ENCODE measurements around the gene CAMK2G.
A peak's percentile ranks its signal among the peaks of the same experiment; 100 is the strongest.
"Not testable (repeated sequence)": the region's sequence is repeated elsewhere in the genome, so short reads cannot be mapped to it uniquely, and the experiment has no call there.

Gene CAMK2G

DNA sequence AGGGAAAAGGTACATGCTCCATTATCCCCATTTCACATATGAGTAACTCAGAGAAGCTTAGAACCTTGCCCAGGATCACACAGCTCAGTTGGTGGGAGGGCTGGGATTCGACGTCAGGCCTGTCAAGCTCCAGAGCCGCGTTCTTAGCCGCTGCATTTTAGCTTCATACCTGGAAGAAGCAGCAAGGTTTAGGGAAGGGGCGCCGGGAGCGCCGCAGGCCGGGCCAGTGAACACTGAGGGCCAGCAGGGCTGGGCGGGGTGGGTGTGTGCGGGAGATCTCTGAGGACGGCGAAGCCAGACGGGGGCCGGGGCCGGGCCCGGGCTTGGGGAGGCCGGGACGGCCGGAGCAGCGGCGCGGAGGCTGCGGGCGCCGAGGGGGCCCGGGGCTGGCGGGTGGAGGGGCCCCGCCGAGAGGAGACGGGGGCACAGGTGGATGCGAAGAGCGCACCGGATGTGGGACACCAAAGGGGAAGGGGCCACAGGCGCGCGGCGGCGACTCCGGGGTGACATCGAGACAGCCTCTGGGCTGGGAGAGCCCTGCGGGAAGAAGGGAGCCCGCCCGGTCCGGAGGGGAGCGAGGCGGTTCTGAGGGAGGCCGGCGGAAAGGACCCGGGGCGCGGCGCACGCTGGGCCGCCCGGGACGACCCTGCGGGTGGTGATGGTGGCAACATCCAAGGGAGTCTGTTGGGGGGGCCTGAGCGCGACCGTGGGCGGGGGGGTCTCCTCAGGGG, 63.5 kb downstream of the CAMK2G start:
- DNase-seq (ENCODE audit: low spot score) = peak; percentile 49

DNA sequence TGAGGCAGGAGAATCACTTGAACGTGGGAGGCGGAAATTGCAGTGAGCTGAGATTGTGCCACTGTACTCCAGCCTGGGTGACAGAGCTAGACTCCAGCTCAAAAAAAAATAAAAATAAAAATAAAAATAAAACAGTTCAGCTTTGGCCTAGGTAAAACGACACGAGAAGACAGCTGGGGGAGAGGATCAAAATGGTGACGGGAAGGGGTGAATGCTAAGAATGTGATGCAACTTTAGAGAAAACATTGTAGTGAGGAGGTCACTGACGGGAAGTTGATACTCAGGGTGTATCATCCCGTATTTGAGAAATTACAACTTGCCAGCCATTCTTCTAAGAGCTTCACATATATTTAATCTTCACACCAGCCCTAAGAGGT, 64.0 kb downstream of the CAMK2G start:
- no peak for DNase-seq (ENCODE audit: low spot score)

DNA sequence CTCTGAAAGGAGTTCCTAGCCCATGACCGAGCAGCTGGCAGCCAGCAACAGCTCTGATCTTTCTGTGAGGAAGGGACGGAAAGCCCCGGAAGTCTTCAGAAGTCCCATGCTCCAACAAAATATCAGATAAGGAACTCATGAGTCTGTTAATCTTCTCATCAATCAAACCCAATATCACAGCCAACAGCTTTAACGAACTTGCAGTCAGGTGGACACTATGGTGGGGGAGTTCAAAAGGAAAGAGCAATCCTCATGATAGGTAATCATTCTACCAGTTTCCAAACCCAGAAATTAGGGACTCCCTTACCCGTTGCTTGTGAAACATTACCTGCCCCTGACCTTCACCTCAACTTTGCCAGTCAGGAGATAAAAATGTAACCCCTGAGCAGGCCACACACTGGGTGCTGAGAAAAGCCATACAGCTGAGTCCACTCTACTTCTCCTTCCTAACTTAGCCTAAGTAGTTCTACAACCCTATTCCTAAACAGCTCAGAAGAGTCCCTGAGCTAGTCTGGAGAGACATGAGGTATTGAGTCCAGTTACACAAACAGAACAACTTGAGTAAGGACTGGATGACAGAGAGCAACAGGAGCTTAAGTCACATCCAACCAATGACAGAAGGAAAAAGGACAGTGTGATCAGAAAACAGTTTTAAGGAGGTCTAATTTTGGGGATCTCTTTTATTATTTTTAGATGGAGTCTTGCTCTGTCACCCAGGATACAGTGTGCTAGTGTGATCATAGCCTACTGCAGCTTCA, 65.1 kb downstream of the CAMK2G start:
- DNase-seq (ENCODE audit: low spot score) = no peak

DNA sequence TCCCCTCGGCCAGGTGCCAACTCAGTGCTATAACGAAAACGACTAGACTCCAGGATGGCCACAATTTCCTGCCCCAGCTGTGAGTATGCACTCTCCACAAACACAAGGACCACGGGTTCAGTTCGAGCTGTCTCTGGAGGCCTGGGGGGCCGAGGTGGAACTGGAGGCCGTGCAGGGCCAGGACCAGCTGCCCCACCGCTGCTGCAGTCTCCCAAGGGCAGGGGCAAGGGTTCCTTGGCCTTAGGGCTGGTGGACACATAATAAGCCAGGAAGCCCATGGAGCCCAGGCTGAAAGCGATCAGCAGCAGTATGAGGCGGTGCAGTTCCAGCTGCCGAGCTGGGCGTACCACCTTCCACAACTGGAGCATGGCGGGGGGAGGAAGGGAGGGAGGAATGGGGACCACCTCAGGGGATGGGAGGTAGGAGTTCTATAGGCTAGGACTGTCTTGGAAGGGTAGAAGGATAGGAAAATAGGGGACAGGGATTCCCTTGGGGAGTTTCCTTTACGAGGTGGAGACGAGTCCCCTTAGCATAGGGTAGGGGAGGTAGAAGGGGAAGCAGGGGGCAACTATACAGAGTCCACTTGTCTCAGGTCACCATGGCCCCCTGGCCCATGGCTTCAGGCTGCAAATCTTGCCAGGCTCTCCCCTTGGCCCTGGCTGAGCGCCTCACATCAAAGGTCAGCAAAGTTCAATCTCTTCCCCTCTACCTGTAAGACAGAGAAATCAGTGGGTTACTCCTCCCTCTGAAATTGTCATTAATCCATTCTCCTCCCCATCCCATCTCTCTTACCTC, 66.1 kb downstream of the CAMK2G start:
- DNase-seq (ENCODE audit: low spot score) = no peak

DNA sequence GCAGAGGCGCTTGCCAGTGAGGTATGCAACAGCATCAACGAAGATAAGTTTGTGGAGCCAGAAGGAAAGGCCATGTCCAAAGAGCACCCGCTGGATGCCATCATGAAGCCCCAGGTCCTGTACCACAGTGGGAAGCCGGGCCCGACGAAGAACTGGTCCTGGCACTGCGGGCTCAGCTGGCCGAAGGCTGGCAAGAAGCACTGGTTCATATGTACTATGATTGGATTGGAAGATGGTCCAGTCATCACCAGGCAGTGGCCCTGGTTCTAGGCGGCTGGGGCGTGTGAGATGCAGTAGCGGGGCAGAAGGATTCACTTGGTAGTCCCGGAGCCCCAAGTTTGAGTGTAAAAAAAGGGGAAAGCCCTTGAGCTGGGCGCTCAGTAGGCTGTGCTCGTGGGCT, 66.9 kb downstream of the CAMK2G start:
- no peak for DNase-seq (ENCODE audit: low spot score)

DNA sequence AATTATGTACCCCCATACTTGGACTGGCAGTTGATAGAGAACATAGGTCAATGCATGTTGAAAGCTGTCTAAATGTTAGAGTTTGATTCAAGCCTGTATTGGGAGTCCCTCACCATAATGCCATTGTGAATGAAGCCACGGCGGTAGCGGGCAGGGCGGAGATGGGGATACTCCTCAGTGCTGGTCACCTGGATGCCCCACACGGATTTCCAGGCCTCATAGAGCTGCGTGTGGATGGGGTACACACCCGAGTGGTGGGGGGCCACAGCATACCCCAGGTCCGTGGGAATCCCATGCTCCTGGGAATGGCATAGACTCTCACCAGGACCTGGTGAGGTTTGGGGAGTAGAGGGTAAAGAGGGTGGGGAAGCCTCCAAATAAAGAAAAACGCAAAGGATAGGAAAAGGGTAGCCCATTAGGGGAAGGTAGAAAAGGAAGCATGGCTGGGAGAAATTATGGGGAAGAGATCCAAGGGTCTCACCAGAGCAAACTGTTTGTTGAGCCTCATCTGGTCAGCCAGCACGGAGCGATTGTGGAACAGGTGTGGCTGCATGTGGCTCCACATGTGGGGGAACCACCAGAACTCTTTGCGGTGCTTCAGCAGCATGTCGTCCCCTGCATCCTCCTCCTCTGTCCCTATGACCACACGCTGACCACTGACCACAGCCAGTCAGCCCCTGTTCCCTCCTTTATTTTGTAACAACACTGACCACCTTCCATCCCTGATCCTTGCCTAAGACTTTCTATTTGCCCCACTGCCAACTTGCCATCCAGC, 68.0 kb downstream of the CAMK2G start:
- no peak for DNase-seq (ENCODE audit: low spot score)

DNA sequence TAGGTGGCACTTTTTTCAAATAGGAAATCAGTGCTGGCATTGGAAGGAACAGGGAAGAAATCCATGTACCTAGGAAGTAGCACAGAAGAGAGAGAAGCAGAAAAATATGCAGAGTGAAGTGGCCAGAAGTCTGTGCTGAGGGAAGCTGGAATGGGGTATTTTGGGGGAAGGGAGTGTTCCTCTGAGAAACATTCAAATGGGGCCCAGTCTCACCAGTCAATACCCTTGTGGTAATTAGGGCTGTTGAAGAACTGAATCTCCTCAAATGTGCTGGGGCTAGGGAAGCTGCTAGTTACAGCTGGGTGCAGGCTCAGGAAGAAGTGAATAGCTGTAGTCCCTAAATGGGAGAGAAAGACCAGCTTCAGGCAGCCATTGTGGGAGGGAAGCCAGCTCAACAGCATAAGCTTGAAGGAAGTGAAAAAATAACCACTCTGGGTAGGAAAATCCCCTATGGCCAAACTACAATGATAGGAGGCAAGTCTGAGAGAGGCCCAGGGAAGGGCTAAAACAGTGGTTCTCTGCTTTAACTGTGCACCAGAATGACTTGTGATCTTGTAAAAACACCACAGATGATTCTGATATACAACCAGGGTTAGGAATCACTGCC, 70.6 kb downstream of the CAMK2G start:
- DNase-seq (ENCODE audit: low spot score) = no peak

DNA sequence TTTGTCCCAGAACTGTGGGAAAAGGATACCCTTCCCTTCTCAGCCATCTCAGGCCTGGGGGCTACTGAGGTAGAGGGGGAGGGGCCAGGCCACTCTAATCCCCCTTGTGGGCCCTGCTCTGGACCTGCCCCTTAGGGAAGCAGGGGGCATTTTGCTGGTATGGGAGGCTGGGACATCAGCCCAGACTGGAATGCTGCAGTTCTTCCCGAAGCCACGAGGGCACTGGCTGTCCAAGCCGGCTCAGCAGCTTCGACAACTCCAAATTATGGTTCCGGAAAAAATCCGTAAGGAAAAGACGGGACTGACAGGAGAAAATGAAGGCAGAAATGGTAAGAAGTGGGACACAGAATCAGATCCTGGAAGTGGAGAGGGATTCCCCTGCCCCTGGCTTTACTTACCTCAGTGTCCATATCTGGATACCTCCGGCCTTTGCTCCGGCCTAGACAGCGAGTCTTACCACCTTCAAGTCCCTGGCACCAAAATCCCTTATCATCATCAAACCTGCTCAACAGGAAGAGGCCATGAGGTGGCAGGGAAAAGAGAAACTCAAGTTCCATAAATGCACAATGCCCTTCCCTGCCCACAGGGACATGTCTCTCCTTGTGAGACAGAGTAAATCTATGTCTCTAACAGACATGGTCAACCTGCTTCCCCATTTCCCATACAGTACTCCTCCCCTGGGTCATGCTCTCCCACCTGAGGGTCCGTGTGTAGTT, 71.9 kb downstream of the CAMK2G start:
- DNase-seq (ENCODE audit: low spot score) = no peak

DNA sequence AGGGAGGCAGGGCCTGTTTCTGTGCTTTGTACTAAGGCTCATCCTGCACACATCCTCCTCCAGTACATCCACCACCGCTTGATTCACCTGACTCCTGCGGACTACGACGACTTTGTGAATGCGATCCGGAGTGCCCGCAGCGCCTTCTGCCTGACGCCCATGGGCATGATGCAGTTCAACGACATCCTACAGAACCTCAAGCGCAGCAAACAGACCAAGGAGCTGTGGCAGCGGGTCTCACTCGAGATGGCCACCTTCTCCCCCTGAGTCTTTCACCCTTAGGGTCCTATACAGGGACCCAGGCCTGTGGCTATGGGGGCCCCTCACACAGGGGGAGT, 73.1 kb downstream of the CAMK2G start:
- no peak for DNase-seq (ENCODE audit: low spot score)

DNA sequence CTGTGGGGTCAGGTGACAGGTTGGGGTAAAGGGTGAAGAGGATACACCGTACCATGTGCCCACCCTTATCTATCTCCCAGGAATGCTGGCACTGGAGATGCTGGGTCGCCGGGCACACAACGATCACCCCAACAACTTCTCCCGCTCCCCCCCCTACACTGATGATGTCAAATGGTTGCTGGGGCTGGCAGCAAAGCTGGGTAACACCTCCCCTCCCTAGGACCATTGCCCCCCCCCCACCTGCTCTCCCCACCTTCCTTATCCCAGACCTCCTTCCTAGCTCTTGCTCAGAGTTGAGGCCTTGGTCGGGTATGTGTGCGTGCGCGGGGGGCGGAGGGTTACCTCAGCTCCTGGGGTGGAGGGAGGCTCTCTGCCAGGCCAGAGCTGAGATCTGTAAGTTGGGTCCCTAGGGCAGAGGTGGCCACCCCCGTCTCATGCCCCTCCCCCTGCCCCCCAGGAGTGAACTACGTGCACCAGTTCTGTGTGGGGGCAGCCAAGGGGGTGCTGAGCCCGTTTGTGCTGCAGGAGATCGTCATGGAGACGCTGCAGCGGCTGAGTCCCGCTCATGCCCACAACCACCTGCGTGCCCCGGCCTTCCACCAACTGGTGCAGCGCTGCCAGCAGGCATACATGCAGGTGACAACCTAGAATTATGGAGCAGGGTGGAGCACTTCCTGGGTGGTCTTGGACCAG, 73.6 kb downstream of the CAMK2G start:
- no peak for DNase-seq (ENCODE audit: low spot score)

DNA sequence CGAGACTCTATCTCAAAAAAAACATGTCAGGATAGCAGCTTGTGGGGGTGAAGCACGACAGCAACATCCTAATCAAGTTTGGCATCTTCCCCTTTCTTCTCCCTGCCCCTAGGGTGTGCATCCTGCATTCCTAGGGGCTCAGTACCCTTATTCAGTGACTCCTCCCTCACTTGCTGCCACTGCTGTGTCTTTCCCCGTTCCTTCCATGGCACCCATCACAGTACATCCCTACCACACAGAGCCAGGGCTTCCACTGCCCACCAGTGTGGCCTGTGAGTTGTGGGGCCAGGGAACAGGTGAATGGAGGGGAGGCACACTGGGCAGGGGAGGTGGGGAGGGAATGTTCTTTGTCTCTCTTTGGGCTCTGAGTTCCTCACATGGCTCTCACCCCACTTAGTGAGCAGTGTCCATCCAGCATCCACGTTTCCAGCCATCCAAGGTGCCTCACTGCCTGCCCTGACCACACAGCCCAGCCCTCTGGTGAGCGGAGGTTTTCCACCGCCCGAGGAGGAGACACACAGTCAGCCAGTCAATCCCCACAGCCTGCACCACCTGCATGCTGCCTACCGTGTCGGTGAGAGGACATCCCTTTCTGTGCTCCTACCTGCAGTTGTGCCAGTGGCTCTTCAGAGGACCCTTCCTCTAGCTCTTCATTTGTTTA, 74.3 kb downstream of the CAMK2G start:
- DNase-seq (ENCODE audit: low spot score) = no peak

DNA sequence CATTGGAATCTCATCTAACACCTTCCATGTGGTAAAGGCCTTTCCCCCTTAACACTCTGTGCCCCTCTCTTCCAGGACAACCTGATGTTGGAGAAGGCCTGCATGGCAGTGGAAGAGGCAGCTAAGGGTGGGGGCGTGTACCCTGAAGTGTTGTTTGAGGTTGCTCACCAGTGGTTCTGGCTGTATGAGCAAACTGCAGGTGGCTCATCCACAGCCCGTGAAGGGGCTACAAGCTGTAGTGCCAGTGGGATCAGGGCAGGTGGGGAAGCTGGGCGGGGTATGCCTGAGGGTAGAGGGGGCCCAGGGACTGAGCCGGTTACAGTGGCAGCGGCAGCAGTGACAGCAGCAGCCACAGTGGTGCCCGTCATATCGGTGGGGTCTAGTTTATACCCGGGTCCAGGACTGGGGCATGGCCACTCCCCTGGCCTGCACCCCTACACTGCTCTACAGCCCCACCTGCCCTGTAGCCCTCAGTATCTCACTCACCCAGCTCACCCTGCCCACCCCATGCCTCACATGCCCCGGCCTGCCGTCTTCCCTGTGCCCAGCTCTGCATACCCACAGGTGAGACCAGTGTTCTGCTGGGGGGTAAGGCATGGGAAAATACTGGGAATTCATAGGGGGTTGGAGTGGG, 75.3 kb downstream of the CAMK2G start:
- DNase-seq (ENCODE audit: low spot score) = no peak

DNA sequence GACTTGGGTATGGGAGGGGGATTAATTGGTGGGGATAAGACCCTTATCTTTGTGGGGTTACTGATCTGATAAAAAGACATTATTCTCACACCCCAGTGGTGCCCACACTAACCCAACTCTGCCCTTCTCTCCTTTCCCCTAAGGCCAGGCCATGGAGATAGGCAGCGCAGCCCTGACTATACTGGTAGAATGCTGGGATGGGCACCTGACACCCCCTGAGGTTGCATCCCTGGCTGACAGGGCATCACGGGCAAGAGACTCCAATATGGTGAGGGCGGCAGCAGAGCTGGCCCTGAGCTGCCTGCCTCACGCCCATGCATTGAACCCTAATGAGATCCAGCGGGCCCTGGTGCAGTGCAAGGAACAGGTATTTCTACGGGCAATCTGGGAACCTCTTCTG, 76.3 kb downstream of the CAMK2G start:
- DNase-seq (ENCODE audit: low spot score) = no peak

DNA sequence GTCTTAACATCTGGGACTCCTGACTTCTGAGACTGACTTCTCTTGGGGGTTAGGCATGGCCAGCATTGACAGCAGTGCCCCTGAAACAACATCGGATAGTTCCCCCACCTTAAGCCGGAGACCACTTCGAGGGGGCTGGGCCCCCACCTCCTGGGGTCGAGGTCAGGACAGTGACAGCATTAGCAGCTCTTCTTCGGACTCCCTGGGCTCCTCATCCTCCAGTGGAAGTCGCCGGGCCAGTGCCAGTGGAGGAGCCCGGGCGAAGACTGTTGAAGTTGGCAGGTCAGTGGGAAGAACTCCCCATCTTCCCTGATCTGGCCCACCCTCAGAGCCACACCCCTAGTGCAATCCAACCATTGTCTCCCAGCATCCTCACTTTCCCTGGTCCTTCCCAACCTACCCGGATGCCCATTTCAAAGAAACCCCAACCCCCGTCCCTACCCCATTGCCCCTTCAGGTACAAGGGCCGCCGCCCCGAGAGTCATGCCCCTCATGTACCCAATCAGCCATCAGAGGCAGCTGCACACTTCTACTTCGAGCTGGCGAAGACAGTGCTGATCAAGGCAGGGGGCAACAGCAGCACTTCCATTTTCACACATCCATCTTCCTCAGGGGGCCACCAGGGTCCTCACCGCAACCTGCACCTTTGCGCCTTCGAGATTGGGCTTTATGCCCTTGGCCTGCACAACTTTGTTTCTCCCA, 76.9 kb downstream of the CAMK2G start:
- no peak for DNase-seq (ENCODE audit: low spot score)

DNA sequence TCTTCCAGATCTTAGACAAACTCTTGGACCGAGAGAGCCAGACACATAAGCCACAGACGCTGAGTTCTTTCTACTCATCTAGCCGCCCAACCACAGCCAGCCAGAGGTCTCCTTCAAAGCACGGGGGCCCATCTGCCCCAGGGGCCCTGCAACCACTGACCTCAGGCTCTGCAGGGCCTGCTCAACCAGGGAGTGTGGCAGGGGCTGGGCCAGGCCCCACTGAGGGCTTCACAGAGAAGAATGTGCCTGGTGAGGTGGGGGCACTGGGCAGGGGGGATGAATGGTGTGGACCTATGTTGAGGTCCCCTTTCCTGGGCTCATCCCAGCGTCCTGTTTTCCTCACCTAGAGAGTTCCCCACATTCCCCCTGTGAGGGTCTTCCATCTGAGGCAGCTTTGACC, 77.6 kb downstream of the CAMK2G start:
- no peak for DNase-seq (ENCODE audit: low spot score)

DNA sequence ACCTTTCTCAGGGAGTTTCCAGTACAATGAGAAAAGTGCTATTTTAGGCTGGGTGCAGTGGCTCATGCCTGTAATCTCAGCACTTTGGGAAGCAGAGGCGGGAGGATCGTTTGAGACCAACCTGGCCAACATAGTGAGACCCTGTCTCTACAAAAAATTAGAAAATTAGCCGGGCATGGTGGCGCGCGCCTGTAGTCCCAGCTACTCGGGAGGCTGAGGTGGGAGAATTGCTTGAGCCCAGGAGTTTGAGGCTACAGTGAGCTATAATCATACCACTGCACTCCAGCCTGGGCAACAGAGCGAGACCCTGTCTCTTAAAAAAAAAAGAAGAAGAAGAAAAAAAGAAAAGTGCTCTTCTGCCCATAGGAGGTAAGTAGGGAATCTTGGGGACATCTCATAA, 78.3 kb downstream of the CAMK2G start:
- DNase-seq (ENCODE audit: low spot score) = not testable (repeated sequence)

DNA sequence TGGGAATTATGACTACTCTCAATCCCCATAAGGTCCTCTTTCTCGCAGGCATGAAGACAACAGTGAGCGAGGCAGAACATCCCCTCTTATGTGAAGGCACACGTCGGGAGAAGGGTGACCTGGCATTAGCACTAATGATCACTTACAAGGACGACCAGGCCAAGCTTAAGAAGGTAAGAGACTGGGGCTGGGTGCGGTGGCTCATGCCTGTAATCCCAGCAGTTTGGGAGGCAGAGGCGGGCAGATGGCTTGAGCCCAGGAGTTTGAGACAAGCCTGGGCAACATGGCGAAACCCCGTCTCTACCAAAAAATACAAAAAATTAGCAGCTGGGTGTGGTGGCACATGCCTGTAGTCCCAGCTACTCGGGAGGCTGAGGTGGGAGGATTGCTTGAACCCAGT, 78.9 kb downstream of the CAMK2G start:
- DNase-seq (ENCODE audit: low spot score) = not testable (repeated sequence)

DNA sequence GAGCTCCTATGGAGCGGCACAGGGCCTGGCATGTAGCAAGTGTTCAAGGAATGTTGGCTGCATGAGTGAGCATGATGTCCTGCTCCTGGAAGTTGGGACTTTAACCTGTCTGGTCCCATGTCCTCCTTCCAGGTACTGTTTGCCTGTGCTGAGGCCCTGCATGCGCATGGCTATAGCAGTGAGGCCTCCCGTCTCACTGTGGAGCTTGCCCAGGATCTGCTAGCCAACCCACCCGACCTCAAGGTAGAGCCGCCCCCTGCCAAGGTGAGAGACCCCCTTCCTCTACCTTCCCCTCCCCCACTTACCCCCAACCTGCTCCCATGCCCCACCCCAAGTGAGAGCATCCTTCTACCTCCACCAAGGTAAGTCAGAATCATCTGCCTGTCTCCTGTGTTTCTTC, 80.9 kb downstream of the CAMK2G start:
- DNase-seq (ENCODE audit: low spot score) = no peak

DNA sequence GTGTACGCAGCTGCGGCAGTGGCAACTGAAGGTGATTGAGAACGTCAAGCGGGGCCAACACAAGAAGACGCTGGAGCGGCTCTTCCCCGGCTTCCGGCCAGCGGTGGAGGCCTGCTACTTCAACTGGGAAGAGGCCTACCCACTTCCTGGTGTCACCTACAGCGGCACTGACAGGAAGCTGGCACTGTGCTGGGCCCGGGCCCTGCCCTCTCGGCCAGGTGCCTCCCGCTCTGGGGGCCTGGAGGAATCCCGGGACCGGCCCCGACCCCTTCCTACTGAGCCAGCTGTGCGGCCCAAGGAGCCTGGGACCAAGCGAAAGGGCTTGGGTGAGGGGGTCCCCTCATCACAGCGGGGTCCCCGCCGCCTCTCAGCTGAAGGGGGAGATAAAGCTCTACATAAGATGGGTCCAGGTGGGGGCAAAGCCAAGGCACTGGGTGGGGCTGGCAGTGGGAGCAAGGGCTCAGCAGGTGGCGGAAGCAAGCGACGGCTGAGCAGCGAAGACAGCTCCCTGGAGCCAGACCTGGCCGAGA, 82.4 kb downstream of the CAMK2G start:
- no peak for DNase-seq (ENCODE audit: low spot score)
